H1 (cell line): ENCODE measurements around the gene ROBO2. TPM values are rescaled to one million over a fixed set of nuclear protein-coding genes. Genes with fewer than 3 reads are reported as not detected.

Source experiments
- CREB1 ChIP-seq: IDR thresholded peaks from 2 replicates; pipeline ENCODE4 v1.6.1; 2012; ENCODE audit warnings: inconsistent platforms
- NRF1 ChIP-seq: IDR thresholded peaks from 2 replicates; pipeline ENCODE4 v1.6.1; 2011; ENCODE audit warnings: mild to moderate bottlenecking, low read depth, low read length, improper control_type of control experiment
- PHF8 ChIP-seq: fragments of 200-600 bp; sonication (generic); conservative IDR thresholded peaks from 2 replicates; pipeline ENCODE4 v1.7.1; 2012; ENCODE audit warnings: low read depth, mild to moderate bottlenecking, inconsistent platforms, low read length, moderate library complexity
- RXRA ChIP-seq: IDR thresholded peaks from 2 replicates; pipeline ENCODE4 v1.6.1; 2011; ENCODE audit warnings: low read depth, mild to moderate bottlenecking, low read length, moderate library complexity; ENCODE audit not compliant: insufficient read depth
- SIN3A ChIP-seq, 2 experiments: IDR thresholded peaks in 1 of 2; conservative IDR thresholded peaks in 1 of 2; 2 replicates each; pipeline ENCODE4 v1.6.1; 2011 to 2012; ENCODE audit warnings: low read length in 2 of 2, improper control_type of control experiment in 1 of 2, low read depth in 1 of 2, mild to moderate bottlenecking in 1 of 2
- SP4 ChIP-seq: IDR thresholded peaks from 2 replicates; pipeline ENCODE4 v1.6.1; 2012; ENCODE audit warnings: low read length, inconsistent platforms
- polyA plus RNA-seq, 7 experiments: library from polyadenylated mRNA; depleted of rRNA in 3 of 7; stranded (reverse) in 5 of 7; unstranded in 2 of 7; fragments of >200 nt in 5 of 7; fragments of 200-250 nt in 2 of 7; gene quantifications; 1 replicate in 5 of 7; 2 replicates in 1 of 7; 4 replicates in 1 of 7; pipeline versions ENCODE4 v1.2.1 to v1.2.3, GENCODE V29; 2011 to 2013; ENCODE audit warnings: missing spikeins in 2 of 7, mixed read lengths in 2 of 7
- total RNA-seq: library from RNA; stranded (reverse); fragmentation: NEBNext Ultra II Directional; extraction: Animal tissue kit (Norgen Biotek cat#: 25700); gene quantifications from 2 replicates; pipeline ENCODE4 v1.2.1, GENCODE V29; 2021
- TF ChIP-seq, protein P1 (sequence below): IDR thresholded peaks from 2 replicates; pipeline ENCODE4 v1.6.1; 2012; ENCODE audit warnings: inconsistent platforms
- TF ChIP-seq, protein P2 (sequence below): fragments of 300-600 bp; sonication (generic); IDR thresholded peaks from 2 replicates; pipeline ENCODE4 v1.7.1; 2012; ENCODE audit warnings: low read length, moderate library complexity, mild to moderate bottlenecking, inconsistent platforms; ENCODE audit not compliant: insufficient replicate concordance

The ROBO2 gene
- total and polyA plus RNA-seq, 2 of the 8 experiments (the other 6 are each of a cell fraction or from before 2014, with no cell fraction given): 1.5 to 2.9 TPM

DNA sequence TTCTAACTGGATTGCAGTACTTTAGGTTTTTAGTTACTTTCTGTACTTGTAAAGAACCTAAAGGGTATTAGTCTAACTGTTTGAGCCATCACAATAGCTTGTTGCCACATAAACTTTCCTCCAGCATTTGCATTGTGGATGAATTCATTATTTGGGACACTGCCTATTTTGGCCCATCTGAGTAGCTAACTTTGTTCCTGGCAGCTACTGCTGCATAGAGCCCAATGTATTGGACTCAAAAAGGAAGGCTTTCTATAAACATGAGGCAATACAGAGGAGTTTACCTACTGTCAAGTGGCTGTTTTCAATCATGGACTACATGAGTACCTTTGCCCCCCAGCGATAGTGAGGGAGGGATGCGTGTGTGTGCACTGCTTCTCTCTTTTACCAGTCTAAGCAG lies 1.9 kb downstream of the ROBO2 start (continued):
- TF ChIP-seq, protein P1, sequence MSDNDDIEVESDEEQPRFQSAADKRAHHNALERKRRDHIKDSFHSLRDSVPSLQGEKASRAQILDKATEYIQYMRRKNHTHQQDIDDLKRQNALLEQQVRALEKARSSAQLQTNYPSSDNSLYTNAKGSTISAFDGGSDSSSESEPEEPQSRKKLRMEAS: no peak
- TF ChIP-seq RXRA: no peak
- no peak for TF ChIP-seq SIN3A (conservative IDR thresholded peaks at IDR 0.05 in 1 of 2, IDR thresholded peaks at IDR 0.05 in 1 of 2; ENCODE audit: low read depth in 1 of 2, low read length in 2 of 2)
- no peak for TF ChIP-seq PHF8
- no peak for TF ChIP-seq CREB1
- TF ChIP-seq, protein P2, sequence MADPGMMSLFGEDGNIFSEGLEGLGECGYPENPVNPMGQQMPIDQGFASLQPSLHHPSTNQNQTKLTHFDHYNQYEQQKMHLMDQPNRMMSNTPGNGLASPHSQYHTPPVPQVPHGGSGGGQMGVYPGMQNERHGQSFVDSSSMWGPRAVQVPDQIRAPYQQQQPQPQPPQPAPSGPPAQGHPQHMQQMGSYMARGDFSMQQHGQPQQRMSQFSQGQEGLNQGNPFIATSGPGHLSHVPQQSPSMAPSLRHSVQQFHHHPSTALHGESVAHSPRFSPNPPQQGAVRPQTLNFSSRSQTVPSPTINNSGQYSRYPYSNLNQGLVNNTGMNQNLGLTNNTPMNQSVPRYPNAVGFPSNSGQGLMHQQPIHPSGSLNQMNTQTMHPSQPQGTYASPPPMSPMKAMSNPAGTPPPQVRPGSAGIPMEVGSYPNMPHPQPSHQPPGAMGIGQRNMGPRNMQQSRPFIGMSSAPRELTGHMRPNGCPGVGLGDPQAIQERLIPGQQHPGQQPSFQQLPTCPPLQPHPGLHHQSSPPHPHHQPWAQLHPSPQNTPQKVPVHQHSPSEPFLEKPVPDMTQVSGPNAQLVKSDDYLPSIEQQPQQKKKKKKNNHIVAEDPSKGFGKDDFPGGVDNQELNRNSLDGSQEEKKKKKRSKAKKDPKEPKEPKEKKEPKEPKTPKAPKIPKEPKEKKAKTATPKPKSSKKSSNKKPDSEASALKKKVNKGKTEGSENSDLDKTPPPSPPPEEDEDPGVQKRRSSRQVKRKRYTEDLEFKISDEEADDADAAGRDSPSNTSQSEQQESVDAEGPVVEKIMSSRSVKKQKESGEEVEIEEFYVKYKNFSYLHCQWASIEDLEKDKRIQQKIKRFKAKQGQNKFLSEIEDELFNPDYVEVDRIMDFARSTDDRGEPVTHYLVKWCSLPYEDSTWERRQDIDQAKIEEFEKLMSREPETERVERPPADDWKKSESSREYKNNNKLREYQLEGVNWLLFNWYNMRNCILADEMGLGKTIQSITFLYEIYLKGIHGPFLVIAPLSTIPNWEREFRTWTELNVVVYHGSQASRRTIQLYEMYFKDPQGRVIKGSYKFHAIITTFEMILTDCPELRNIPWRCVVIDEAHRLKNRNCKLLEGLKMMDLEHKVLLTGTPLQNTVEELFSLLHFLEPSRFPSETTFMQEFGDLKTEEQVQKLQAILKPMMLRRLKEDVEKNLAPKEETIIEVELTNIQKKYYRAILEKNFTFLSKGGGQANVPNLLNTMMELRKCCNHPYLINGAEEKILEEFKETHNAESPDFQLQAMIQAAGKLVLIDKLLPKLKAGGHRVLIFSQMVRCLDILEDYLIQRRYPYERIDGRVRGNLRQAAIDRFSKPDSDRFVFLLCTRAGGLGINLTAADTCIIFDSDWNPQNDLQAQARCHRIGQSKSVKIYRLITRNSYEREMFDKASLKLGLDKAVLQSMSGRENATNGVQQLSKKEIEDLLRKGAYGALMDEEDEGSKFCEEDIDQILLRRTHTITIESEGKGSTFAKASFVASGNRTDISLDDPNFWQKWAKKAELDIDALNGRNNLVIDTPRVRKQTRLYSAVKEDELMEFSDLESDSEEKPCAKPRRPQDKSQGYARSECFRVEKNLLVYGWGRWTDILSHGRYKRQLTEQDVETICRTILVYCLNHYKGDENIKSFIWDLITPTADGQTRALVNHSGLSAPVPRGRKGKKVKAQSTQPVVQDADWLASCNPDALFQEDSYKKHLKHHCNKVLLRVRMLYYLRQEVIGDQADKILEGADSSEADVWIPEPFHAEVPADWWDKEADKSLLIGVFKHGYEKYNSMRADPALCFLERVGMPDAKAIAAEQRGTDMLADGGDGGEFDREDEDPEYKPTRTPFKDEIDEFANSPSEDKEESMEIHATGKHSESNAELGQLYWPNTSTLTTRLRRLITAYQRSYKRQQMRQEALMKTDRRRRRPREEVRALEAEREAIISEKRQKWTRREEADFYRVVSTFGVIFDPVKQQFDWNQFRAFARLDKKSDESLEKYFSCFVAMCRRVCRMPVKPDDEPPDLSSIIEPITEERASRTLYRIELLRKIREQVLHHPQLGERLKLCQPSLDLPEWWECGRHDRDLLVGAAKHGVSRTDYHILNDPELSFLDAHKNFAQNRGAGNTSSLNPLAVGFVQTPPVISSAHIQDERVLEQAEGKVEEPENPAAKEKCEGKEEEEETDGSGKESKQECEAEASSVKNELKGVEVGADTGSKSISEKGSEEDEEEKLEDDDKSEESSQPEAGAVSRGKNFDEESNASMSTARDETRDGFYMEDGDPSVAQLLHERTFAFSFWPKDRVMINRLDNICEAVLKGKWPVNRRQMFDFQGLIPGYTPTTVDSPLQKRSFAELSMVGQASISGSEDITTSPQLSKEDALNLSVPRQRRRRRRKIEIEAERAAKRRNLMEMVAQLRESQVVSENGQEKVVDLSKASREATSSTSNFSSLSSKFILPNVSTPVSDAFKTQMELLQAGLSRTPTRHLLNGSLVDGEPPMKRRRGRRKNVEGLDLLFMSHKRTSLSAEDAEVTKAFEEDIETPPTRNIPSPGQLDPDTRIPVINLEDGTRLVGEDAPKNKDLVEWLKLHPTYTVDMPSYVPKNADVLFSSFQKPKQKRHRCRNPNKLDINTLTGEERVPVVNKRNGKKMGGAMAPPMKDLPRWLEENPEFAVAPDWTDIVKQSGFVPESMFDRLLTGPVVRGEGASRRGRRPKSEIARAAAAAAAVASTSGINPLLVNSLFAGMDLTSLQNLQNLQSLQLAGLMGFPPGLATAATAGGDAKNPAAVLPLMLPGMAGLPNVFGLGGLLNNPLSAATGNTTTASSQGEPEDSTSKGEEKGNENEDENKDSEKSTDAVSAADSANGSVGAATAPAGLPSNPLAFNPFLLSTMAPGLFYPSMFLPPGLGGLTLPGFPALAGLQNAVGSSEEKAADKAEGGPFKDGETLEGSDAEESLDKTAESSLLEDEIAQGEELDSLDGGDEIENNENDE: no peak
- no peak for TF ChIP-seq SP4
- no peak for TF ChIP-seq NRF1
